PFSK-1 (cell line): ENCODE results near the gene PRRT4.

Experiments
- FOXP2 ChIP-seq: optimal IDR thresholded peaks from 2 replicates; pipeline ENCODE3; 2011; ENCODE audit warnings: borderline replicate concordance, control low read depth, inconsistent platforms; ENCODE audit not compliant: insufficient read depth; ENCODE audit errors: extremely low read length, extremely low read depth
- POLR2AphosphoS5 ChIP-seq: IDR thresholded peaks from 2 replicates; pipeline ENCODE4 v1.6.1; 2012; ENCODE audit warnings: low read depth, mild to moderate bottlenecking, control low read depth, low read length, moderate library complexity
- REST ChIP-seq, 2 experiments: IDR thresholded peaks; 2 replicates each; pipeline versions ENCODE4 v1.6.1 to v1.8.0; 2011 to 2012; ENCODE audit warnings: low read depth in 2 of 2, low read length in 2 of 2, control low read depth in 1 of 2, inconsistent platforms in 1 of 2, mild to moderate bottlenecking in 1 of 2, moderate library complexity in 1 of 2; ENCODE audit not compliant: insufficient read depth in 1 of 2
- TAF1 ChIP-seq: IDR thresholded peaks from 2 replicates; pipeline ENCODE4 v1.6.1; 2012; ENCODE audit warnings: low read length, control low read depth, borderline replicate concordance; ENCODE audit not compliant: insufficient read depth

GRCh38 chr7:128323459-128324367, 37.8 kb downstream of the PRRT4 start:
- TF ChIP-seq FOXP2 (no peak), TAF1 (no peak), POLR2AphosphoS5 (no peak), REST (IDR thresholded peaks at IDR 0.05; ENCODE audit: insufficient read depth in 1 of 2, low read depth in 2 of 2, low read length in 2 of 2) (no peak)
